ENCODE results near the gene ZNF277. TPM values are rescaled to one million over a fixed set of nuclear protein-coding genes. Genes with fewer than 3 reads are reported as not detected.

The ZNF277 gene
- total and polyA plus RNA-seq, 2 experiments from 2014 or later: 10.0 to 34.6 TPM

DNA sequence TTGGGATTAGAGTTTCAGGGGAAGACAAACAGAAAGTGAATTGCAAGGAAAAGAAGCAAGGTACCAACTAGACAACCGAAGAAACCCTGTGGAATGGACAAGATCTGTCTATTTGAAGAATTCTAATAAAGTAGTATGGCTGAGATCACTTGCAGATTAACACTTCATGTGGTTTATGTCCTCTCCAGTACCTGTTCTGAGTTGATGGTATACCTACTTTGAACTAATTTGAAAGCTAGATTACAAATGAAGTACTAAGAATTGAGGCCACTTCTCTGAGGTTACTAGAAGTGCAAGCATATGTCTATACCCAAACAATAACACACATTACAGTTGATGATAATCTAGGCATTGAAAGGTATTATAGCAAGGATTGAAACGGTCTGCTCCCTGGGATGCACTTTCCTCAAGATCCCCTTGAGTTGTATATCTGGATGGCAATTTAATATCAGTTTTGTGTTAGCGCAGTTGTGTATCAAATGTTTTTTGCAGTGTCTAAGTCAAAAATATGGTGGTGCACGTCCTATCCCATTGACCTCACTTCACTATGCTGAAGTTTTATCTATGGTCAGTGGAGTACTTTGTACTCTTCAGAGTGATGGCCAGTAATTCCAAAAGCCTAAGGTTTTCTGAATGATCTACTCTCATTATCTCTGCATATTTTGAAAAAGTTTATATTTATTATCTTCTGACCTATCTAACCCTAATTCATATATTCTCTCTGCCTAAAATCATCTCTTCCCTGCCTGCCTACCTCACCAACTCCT, 25.9 kb downstream of the ZNF277 start:
- 68% methylated on average over 4 of the region's 4 CpGs for whole genome bisulfite sequencing (ENCODE audit: low lambda C conversion rate, missing lambda C conversion rate)
- Histone ChIP-seq H4K20me1 (ENCODE audit: insufficient read depth, poor library complexity, severe bottlenecking) (no peaks in the 10 kb centered on the region), H3K4me3 (no peak overlapping the region), H3K79me2 (peaks cover 50% of the 10 kb centered on the region), H3K4me1 (ENCODE audit: insufficient read depth) (no peaks in the 10 kb centered on the region), H3K9me3 (ENCODE audit: low read depth) (no peaks in the 10 kb centered on the region), H3K27me3 (no peaks in the 10 kb centered on the region), H2AFZ (no peak overlapping the region), H3K36me3 (replicated peaks; ENCODE audit: insufficient read depth, low read depth) (no peaks in the 10 kb centered on the region), H3K4me2 (peak overlapping the region; percentile 13), H3K9me2 (replicated peaks; ENCODE audit: insufficient read depth) (no peaks in the 10 kb centered on the region), H3K27ac (no peak overlapping the region)
- no peak for DNase-seq (ENCODE audit: low spot score)
- no peak for TF ChIP-seq EZH2phosphoT487 (IDR thresholded peaks at IDR 0.05; ENCODE audit: low read depth, severe bottlenecking, unreplicated experiment)
- no peak for TF ChIP-seq EZH2 (IDR thresholded peaks at IDR 0.05; ENCODE audit: borderline replicate concordance)
- TF ChIP-seq, protein P1, sequence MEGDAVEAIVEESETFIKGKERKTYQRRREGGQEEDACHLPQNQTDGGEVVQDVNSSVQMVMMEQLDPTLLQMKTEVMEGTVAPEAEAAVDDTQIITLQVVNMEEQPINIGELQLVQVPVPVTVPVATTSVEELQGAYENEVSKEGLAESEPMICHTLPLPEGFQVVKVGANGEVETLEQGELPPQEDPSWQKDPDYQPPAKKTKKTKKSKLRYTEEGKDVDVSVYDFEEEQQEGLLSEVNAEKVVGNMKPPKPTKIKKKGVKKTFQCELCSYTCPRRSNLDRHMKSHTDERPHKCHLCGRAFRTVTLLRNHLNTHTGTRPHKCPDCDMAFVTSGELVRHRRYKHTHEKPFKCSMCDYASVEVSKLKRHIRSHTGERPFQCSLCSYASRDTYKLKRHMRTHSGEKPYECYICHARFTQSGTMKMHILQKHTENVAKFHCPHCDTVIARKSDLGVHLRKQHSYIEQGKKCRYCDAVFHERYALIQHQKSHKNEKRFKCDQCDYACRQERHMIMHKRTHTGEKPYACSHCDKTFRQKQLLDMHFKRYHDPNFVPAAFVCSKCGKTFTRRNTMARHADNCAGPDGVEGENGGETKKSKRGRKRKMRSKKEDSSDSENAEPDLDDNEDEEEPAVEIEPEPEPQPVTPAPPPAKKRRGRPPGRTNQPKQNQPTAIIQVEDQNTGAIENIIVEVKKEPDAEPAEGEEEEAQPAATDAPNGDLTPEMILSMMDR (IDR thresholded peaks at IDR 0.05; ENCODE audit: poor library complexity): no peak

GRCh38 chr7:112233048-112233697, 26.7 kb downstream of the ZNF277 start:
- H3K79me2 ChIP-seq: peaks cover 43% of the 10 kb centered on the region
- whole genome bisulfite sequencing (ENCODE audit: low lambda C conversion rate, missing lambda C conversion rate): 50% methylated on average over 3 of the region's 3 CpGs
- no peak for DNase-seq (ENCODE audit: low spot score)

GRCh38 chr7:112234147-112234546, 27.7 kb downstream of the ZNF277 start:
- TF ChIP-seq, protein P1 (IDR thresholded peaks at IDR 0.05; ENCODE audit: poor library complexity): no peak
- TF ChIP-seq EZH2 (IDR thresholded peaks at IDR 0.05; ENCODE audit: borderline replicate concordance) (no peak), EZH2phosphoT487 (IDR thresholded peaks at IDR 0.05; ENCODE audit: low read depth, severe bottlenecking, unreplicated experiment) (no peak)
- Histone ChIP-seq H3K4me3 (no peak overlapping the region), H3K9me3 (ENCODE audit: low read depth) (no peaks in the 10 kb centered on the region), H3K9me2 (replicated peaks; ENCODE audit: insufficient read depth) (no peaks in the 10 kb centered on the region), H4K20me1 (ENCODE audit: insufficient read depth, poor library complexity, severe bottlenecking) (no peaks in the 10 kb centered on the region), H3K79me2 (peaks cover 38% of the 10 kb centered on the region), H3K27me3 (no peaks in the 10 kb centered on the region), H3K36me3 (replicated peaks; ENCODE audit: insufficient read depth, low read depth) (no peaks in the 10 kb centered on the region), H3K4me1 (ENCODE audit: insufficient read depth) (no peaks in the 10 kb centered on the region), H2AFZ (no peak overlapping the region), H3K4me2 (no peak overlapping the region), H3K27ac (no peak overlapping the region)
- no peak for DNase-seq (ENCODE audit: low spot score)
- WGBS (ENCODE audit: low lambda C conversion rate, missing lambda C conversion rate): 97% methylated on average over 1 of the region's 1 CpG

More at GRCh38 chr7:112233048-112233697, 26.7 kb downstream of the ZNF277 start:
- Histone ChIP-seq H2AFZ (no peak overlapping the region), H3K4me3 (no peak overlapping the region), H3K27ac (no peak overlapping the region), H3K9me2 (replicated peaks; ENCODE audit: insufficient read depth) (no peaks in the 10 kb centered on the region), H3K4me2 (peak overlapping the region; percentile 13), H4K20me1 (ENCODE audit: insufficient read depth, poor library complexity, severe bottlenecking) (no peaks in the 10 kb centered on the region), H3K36me3 (replicated peaks; ENCODE audit: insufficient read depth, low read depth) (no peaks in the 10 kb centered on the region), H3K9me3 (ENCODE audit: low read depth) (no peaks in the 10 kb centered on the region), H3K4me1 (ENCODE audit: insufficient read depth) (no peaks in the 10 kb centered on the region), H3K27me3 (no peaks in the 10 kb centered on the region)
- TF ChIP-seq, protein P1 (IDR thresholded peaks at IDR 0.05; ENCODE audit: poor library complexity): no peak
- TF ChIP-seq EZH2 (IDR thresholded peaks at IDR 0.05; ENCODE audit: borderline replicate concordance) (no peak), EZH2phosphoT487 (IDR thresholded peaks at IDR 0.05; ENCODE audit: low read depth, severe bottlenecking, unreplicated experiment) (no peak)

All from hepatocyte (in vitro differentiated cells).